ENCODE data around the gene ALDH1L1. TPM values are rescaled to one million over a fixed set of nuclear protein-coding genes. Genes with fewer than 3 reads are reported as not detected.

ALDH1L1 gene
- total and polyA plus RNA-seq, 2 donors (not counting 1 experiment from before 2014, with no cell fraction given), result not detected

GRCh38 chr3:126152901-126153694, 27.3 kb downstream of the ALDH1L1 start:
- Histone ChIP-seq H3K9me3 (ENCODE audit: control extremely low read depth in 1 of 3, control insufficient read depth in 2 of 3, insufficient read depth in 1 of 3, low read length in 2 of 3) (peaks cover 0 to 4% (median 0%) of the 10 kb centered on the region in 3 donors), H3K4me2 (replicated peaks; ENCODE audit: low read depth, low read length, poor library complexity, severe bottlenecking) (no peak overlapping the region), H3K79me2 (ENCODE audit: control insufficient read depth, insufficient read depth, low read length) (no peaks in the 10 kb centered on the region), H4K20me1 (ENCODE audit: control insufficient read depth, insufficient read depth, low read length, poor library complexity, severe bottlenecking) (no peaks in the 10 kb centered on the region), H2AFZ (ENCODE audit: insufficient read depth, low read depth, low read length, poor library complexity, severe bottlenecking) (no peak overlapping the region), H3K4me3 (ENCODE audit: control extremely low read depth in 1 of 5, extremely low read depth in 1 of 5, insufficient read depth in 1 of 5, low read depth in 2 of 5, low read length in 4 of 5) (no peak overlapping the region), H3K36me3 (replicated peaks in 1 of 2; ENCODE audit: control extremely low read depth in 1 of 2, control insufficient read depth in 1 of 2, extremely low read depth in 1 of 2, insufficient read depth in 2 of 2, low read length in 1 of 2) (no peaks in the 10 kb centered on the region), H3K27ac (ENCODE audit: low read length in 2 of 2) (no peak overlapping the region), H3K9ac (ENCODE audit: low read length) (no peak overlapping the region), H3K27me3 (replicated peaks in 1 of 4; ENCODE audit: control extremely low read depth in 1 of 4, control insufficient read depth in 3 of 4, insufficient read depth in 4 of 4, low read length in 3 of 4) (no peaks in the 10 kb centered on the region), H3K4me1 (ENCODE audit: control insufficient read depth in 2 of 2, insufficient read depth in 2 of 2, low read length in 2 of 2) (no peaks in the 10 kb centered on the region)
- TF ChIP-seq CTCF (IDR thresholded peaks at IDR 0.05) (no peak), EZH2 (IDR thresholded peaks at IDR 0.05; ENCODE audit: borderline replicate concordance, insufficient read depth, low read depth, low read length, poor library complexity, severe bottlenecking) (no peak)
- no peaks in the 10 kb centered on the region for H3K9me3 Mint-ChIP-seq (ENCODE audit: insufficient read depth)
- ATAC-seq (ENCODE audit: low read depth) (no peak), DNase-seq (no peak)
- intact Hi-C loops (cut with micrococcal nuclease), result no loop called here
- H3K27me3 Mint-ChIP-seq, result peaks cover 4% of the 10 kb centered on the region
- ChIA-PET CTCF (no interaction called here), POLR2A (no interaction called here)
- no peak overlapping the region for H3K4me3 Mint-ChIP-seq
- H3K4me1 Mint-ChIP-seq, result no peaks in the 10 kb centered on the region
- 93% methylated on average over 13 of the region's 13 CpGs for WGBS (ENCODE audit: insufficient coverage)
- no peak overlapping the region for H3K27ac Mint-ChIP-seq

- ChIA-PET POLR2A (no interaction called here), CTCF (no interaction called here)
- Histone ChIP-seq H3K27me3 (replicated peaks in 1 of 4; ENCODE audit: control extremely low read depth in 1 of 4, control insufficient read depth in 3 of 4, insufficient read depth in 4 of 4, low read length in 3 of 4) (no peaks in the 10 kb centered on the region), H3K4me1 (ENCODE audit: control insufficient read depth in 2 of 2, insufficient read depth in 2 of 2, low read length in 2 of 2) (no peaks in the 10 kb centered on the region), H2AFZ (ENCODE audit: insufficient read depth, low read depth, low read length, poor library complexity, severe bottlenecking) (no peak overlapping the region), H3K27ac (ENCODE audit: low read length in 2 of 2) (no peak overlapping the region), H3K79me2 (ENCODE audit: control insufficient read depth, insufficient read depth, low read length) (no peaks in the 10 kb centered on the region), H4K20me1 (ENCODE audit: control insufficient read depth, insufficient read depth, low read length, poor library complexity, severe bottlenecking) (no peaks in the 10 kb centered on the region), H3K4me3 (ENCODE audit: control extremely low read depth in 1 of 5, extremely low read depth in 1 of 5, insufficient read depth in 1 of 5, low read depth in 2 of 5, low read length in 4 of 5) (no peak overlapping the region), H3K4me2 (replicated peaks; ENCODE audit: low read depth, low read length, poor library complexity, severe bottlenecking) (no peak overlapping the region), H3K9ac (ENCODE audit: low read length) (no peak overlapping the region), H3K36me3 (replicated peaks in 1 of 2; ENCODE audit: control extremely low read depth in 1 of 2, control insufficient read depth in 1 of 2, extremely low read depth in 1 of 2, insufficient read depth in 2 of 2, low read length in 1 of 2) (no peaks in the 10 kb centered on the region), H3K9me3 (ENCODE audit: control extremely low read depth in 1 of 3, control insufficient read depth in 2 of 3, insufficient read depth in 1 of 3, low read length in 2 of 3) (peaks cover 0 to 4% (median 0%) of the 10 kb centered on the region in 3 donors)
- H3K4me1 Mint-ChIP-seq, result no peaks in the 10 kb centered on the region
- DNase-seq, result no peak
- no peak overlapping the region for H3K27ac Mint-ChIP-seq
- peaks cover 3% of the 10 kb centered on the region for H3K27me3 Mint-ChIP-seq
- TF ChIP-seq CTCF (IDR thresholded peaks at IDR 0.05), result no peak
- TF ChIP-seq EZH2 (IDR thresholded peaks at IDR 0.05; ENCODE audit: borderline replicate concordance, insufficient read depth, low read depth, low read length, poor library complexity, severe bottlenecking), result no peak
- no peak overlapping the region for H3K4me3 Mint-ChIP-seq
- intact Hi-C loops (cut with micrococcal nuclease), result no loop called here
- ATAC-seq (ENCODE audit: low read depth), result no peak
- no peaks in the 10 kb centered on the region for H3K9me3 Mint-ChIP-seq (ENCODE audit: insufficient read depth)
- 95% methylated on average over 5 of the region's 9 CpGs for WGBS (ENCODE audit: insufficient coverage)
These were observed 27.9 kb downstream of the ALDH1L1 start for GRCh38 chr3:126152458-126152857.
